Measurements from ENCODE around the gene EFNA5.

DNA sequence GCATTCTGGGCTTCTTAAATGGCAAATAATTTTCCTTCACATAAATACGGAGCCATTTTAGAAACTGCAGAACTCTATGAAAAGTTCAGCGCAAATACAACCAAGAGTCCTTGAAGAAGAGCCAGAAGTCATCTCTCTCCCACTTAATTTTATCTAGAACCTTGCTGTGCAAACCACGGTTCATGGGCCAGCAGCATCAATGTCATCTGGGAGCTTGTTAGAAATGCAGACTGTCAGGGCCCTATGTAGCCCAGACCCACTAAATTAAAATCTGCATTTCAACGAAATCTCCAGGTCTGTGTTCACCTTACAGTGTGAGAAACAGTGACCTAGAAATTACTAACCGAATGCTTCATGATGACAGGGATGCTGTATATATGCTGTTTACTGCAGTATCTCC is 12.2 kb downstream of the EFNA5 start:
- TF ChIP-seq POLR2AphosphoS5 (IDR thresholded peaks at IDR 0.05; ENCODE audit: low read depth, low read length) (no peak), POLR2A (IDR thresholded peaks at IDR 0.05; ENCODE audit: low read depth, low read length) (no peak)
